Peyer's patch (tissue), 4 donors: ENCODE results near the gene ADAM12.

Experiments
- CTCF ChIP-seq, 6 experiments: fragments of 450-650 bp in 4 of 6; fragments of 200-600 bp in 2 of 6; sonication (generic) in 1 of 6; IDR thresholded peaks; one replicate each; pipeline ENCODE4 v1.5.1; 2017 to 2019; ENCODE audit warnings: antibody characterized with exemption in 6 of 6, mild to moderate bottlenecking in 3 of 6, moderate library complexity in 1 of 6
- POLR2A ChIP-seq, 2 donors: fragments of 450-650 bp; IDR thresholded peaks; one replicate each; pipeline ENCODE4 v1.5.1; 2017; ENCODE audit warnings: antibody characterized with exemption in 2 of 2, mild to moderate bottlenecking in 2 of 2, moderate library complexity in 2 of 2

- TF ChIP-seq POLR2A (IDR thresholded peaks at IDR 0.05) = no peak
- TF ChIP-seq CTCF (IDR thresholded peaks at IDR 0.05) = no peak
Observed at GRCh38 chr10:126375299-126375698, 13.0 kb downstream of the ADAM12 start.
